ENCODE results near the gene KIF4B. TPM values are rescaled to one million over a fixed set of nuclear protein-coding genes. Genes with fewer than 3 reads are reported as not detected.
"Not testable (repeated sequence)": the region's sequence is repeated elsewhere in the genome, so short reads cannot be mapped to it uniquely, and the experiment has no call there.

The KIF4B gene
- total RNA-seq, 1 experiment from 2014 or later = 0.12 TPM

GRCh38 chr5:155034145-155034744 is 20.7 kb downstream of the KIF4B start:
- H2AFZ ChIP-seq (ENCODE audit: low read depth, low read length, poor library complexity, severe bottlenecking); DNase-seq (ENCODE audit: low read depth, low spot score); POLR2A ChIA-PET; H3K4me3 ChIP-seq (replicated peaks in 1 of 2; ENCODE audit: low read depth in 1 of 2, low read length in 2 of 2); H3K9ac ChIP-seq (ENCODE audit: low read length); BruUV-seq (replicated peaks); RAD21 ChIA-PET (ENCODE audit: low non-redundant PET in 1 of 2, low total read pairs in 2 of 2, uncharacterized antibody in 2 of 2, unreplicated experiment in 2 of 2); ATAC-seq; H3K4me2 ChIP-seq (ENCODE audit: low read length); H3K27ac ChIP-seq (ENCODE audit: low read depth, low read length); H4K20me1 ChIP-seq (ENCODE audit: insufficient read depth); H3K4me1 ChIP-seq (ENCODE audit: control insufficient read depth in 1 of 2, insufficient read depth in 2 of 2, low read length in 2 of 2); H3K9me2 ChIP-seq (ENCODE audit: insufficient read depth); intact Hi-C loops (cut with micrococcal nuclease); H3K36me3 ChIP-seq (ENCODE audit: control insufficient read depth in 1 of 2, insufficient read depth in 2 of 2, low read length in 2 of 2); CTCF ChIA-PET; H3K79me2 ChIP-seq (ENCODE audit: insufficient read depth, low read length); H3K9me3 ChIP-seq (ENCODE audit: control insufficient read depth in 1 of 2, insufficient read depth in 1 of 2, low read depth in 1 of 2, low read length in 2 of 2): not testable (repeated sequence)
- H3K27me3 ChIP-seq (ENCODE audit: insufficient read depth, low read length) = peaks cover 13% of the 10 kb centered on the region; the same call in 1 of the 2 replicates

- H4K20me1 ChIP-seq (ENCODE audit: insufficient read depth); H3K4me1 ChIP-seq (ENCODE audit: control insufficient read depth in 1 of 2, insufficient read depth in 2 of 2, low read length in 2 of 2); DNase-seq (ENCODE audit: low read depth, low spot score); H3K27ac ChIP-seq (ENCODE audit: low read depth, low read length); H3K4me2 ChIP-seq (ENCODE audit: low read length); CTCF ChIA-PET; intact Hi-C loops (cut with micrococcal nuclease); ATAC-seq; H3K9me2 ChIP-seq (ENCODE audit: insufficient read depth); H2AFZ ChIP-seq (ENCODE audit: low read depth, low read length, poor library complexity, severe bottlenecking); H3K36me3 ChIP-seq (ENCODE audit: control insufficient read depth in 1 of 2, insufficient read depth in 2 of 2, low read length in 2 of 2); POLR2A ChIA-PET; H3K9ac ChIP-seq (ENCODE audit: low read length); H3K9me3 ChIP-seq (ENCODE audit: control insufficient read depth in 1 of 2, insufficient read depth in 1 of 2, low read depth in 1 of 2, low read length in 2 of 2); BruUV-seq (replicated peaks); H3K79me2 ChIP-seq (ENCODE audit: insufficient read depth, low read length); RAD21 ChIA-PET (ENCODE audit: low non-redundant PET in 1 of 2, low total read pairs in 2 of 2, uncharacterized antibody in 2 of 2, unreplicated experiment in 2 of 2); H3K4me3 ChIP-seq (replicated peaks in 1 of 2; ENCODE audit: low read depth in 1 of 2, low read length in 2 of 2): not testable (repeated sequence)
- peaks cover 15% of the 10 kb centered on the region; the same call in 1 of the 2 replicates for H3K27me3 ChIP-seq (ENCODE audit: insufficient read depth, low read length)
Measured at GRCh38 chr5:155035087-155035486, 21.5 kb downstream of the KIF4B start.

DNA sequence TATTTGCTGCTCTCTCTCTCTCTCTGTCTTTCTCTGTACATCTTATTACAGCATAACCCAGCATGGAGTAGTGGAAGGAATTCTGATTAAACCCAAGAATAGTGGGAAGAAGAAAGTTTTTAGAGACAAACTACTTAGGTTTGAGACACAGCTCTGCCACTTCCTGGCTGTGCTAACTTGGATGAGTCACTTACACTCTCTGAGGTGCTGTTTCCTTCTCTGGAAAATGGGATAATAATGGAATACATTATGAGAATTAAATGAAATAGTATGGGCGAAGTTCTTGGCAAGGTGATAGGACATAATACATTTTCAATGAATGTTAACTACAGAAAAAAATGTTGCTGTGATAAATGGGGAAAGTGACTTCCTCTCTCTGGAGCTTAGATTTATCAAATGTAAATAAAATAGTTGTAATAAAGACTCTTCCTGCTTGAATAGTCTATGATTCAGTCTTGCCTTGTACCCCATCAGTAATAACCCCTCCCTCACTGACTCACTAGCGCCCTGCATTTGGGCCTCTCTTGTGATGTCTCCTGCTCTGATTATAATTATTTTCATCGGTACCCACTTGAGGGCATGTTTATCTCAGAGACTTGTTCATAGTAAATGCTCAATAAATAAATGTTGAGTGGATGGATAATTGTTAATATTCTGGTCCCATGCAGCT is 27.6 kb downstream of the KIF4B start:
- Histone ChIP-seq H3K9ac (ENCODE audit: low read length) (no peak overlapping the region), H3K4me1 (ENCODE audit: control insufficient read depth in 1 of 2, insufficient read depth in 2 of 2, low read length in 2 of 2) (no peaks in the 10 kb centered on the region), H3K27ac (ENCODE audit: low read depth, low read length) (no peak overlapping the region), H3K36me3 (ENCODE audit: control insufficient read depth in 1 of 2, insufficient read depth in 2 of 2, low read length in 2 of 2) (no peaks in the 10 kb centered on the region), H3K27me3 (ENCODE audit: insufficient read depth, low read length) (peaks cover 35% of the 10 kb centered on the region), H3K79me2 (ENCODE audit: insufficient read depth, low read length) (no peaks in the 10 kb centered on the region), H3K9me3 (ENCODE audit: control insufficient read depth in 1 of 2, insufficient read depth in 1 of 2, low read depth in 1 of 2, low read length in 2 of 2) (no peaks in the 10 kb centered on the region), H4K20me1 (ENCODE audit: insufficient read depth) (no peaks in the 10 kb centered on the region), H3K4me3 (replicated peaks in 1 of 2; ENCODE audit: low read depth in 1 of 2, low read length in 2 of 2) (no peak overlapping the region), H2AFZ (ENCODE audit: low read depth, low read length, poor library complexity, severe bottlenecking) (no peak overlapping the region), H3K4me2 (ENCODE audit: low read length) (no peak overlapping the region), H3K9me2 (ENCODE audit: insufficient read depth) (no peaks in the 10 kb centered on the region)
- ATAC-seq = no peak
- no peak for DNase-seq (ENCODE audit: low read depth, low spot score)
- ChIA-PET RAD21 (ENCODE audit: low non-redundant PET in 1 of 2, low total read pairs in 2 of 2, uncharacterized antibody in 2 of 2, unreplicated experiment in 2 of 2) (no interaction called here), POLR2A (no interaction called here), CTCF (no interaction called here)
- intact Hi-C loops (cut with micrococcal nuclease) = no loop called here
- no TSS peak for BruUV-seq (replicated peaks)
- TF ChIP-seq RAD21 (IDR thresholded peaks at IDR 0.05; ENCODE audit: low read depth) (no peak), EGR1 (IDR thresholded peaks at IDR 0.05; ENCODE audit: low read depth) (no peak), ZBTB33 (IDR thresholded peaks at IDR 0.05; ENCODE audit: extremely low read depth, insufficient replicate concordance, low read length) (no peak), EZH2phosphoT487 (IDR thresholded peaks at IDR 0.05; ENCODE audit: borderline replicate concordance) (no peak), ZNF274 (IDR thresholded peaks at IDR 0.05; ENCODE audit: low read depth, low read length) (no peak), SP1 (IDR thresholded peaks at IDR 0.05; ENCODE audit: low read depth) (no peak), SRF (IDR thresholded peaks at IDR 0.05; ENCODE audit: low read depth) (no peak)
